ENCODE results near the gene SLBP.

SLBP gene

DNA sequence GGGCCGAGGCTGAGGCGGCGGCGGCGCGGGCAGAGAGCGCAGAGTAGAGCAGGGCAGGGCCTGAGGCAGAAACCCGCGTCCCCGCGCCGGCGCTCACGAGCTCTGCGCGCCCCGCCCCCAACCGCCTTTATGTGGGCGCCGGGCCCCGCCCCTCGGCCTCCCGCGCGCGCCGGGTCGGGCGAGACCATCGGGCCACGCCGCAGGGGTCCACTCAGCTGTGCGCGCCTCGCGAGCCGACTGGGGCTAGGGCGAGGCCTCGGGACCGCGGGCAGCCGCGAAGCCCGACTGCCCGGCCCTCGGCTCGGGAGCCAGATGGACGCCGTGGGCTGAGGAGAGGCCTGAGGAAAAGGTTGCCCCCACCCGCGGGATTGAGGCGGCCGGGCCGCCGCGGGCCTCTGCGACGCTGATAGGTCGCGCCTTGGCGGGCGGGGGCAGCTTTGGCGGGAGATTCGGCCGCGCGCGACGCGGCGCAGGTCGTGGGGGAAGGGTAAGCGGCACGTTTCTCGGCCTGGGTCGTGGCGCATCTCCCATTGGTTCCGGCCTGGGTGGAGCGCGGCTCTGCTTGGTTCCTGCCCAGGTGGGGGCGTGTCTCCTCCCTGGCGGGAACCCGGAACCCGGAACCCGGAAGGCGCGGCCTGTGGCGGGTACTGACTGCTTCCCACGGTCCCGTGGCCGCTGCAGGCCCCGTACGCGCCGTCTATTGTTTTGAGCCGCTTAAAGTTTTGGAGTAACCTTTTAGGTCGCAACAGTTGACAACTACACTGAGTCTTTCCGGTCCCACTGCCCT, at the start of gene SLBP:
Gene SLBP (minus strand): TSS at position 104 of the 787 bp plus-strand sequence. CDS start 131 bp downstream, outside the sequence.
- peak; percentile 85 for DNase-seq (ENCODE audit: low read depth)

GRCh38 chr4:1761130-1761689, 49.1 kb upstream of the SLBP start:
- no peak for DNase-seq (ENCODE audit: low read depth)

- DNase-seq (ENCODE audit: low read depth) = no peak
Observed at GRCh38 chr4:1760521-1761071, 48.5 kb upstream of the SLBP start.

DNA sequence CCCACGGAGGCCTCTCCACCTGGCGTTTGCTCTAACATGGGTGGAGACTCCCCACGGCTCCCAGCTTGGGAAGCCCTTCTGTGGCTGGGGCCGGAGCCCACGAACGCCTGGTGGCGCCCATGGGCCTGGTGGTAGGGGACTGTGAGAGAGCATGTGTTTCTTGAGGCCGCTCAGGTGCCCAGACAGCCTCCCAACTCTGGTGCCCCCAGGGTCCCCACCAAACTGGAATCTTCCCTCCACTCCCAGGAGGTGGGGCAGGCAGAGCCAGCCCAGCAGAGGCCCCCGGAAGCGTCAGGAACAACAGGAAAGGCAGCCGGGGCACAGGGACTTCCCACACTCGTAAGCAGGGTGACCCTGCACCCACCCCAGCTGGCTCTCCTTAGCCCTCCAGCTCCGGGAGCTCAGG, 47.7 kb upstream of the SLBP start:
- no peak for DNase-seq (ENCODE audit: low read depth)

- DNase-seq (ENCODE audit: low read depth) = no peak
Observed at GRCh38 chr4:1759170-1759817, 47.2 kb upstream of the SLBP start.

DNA sequence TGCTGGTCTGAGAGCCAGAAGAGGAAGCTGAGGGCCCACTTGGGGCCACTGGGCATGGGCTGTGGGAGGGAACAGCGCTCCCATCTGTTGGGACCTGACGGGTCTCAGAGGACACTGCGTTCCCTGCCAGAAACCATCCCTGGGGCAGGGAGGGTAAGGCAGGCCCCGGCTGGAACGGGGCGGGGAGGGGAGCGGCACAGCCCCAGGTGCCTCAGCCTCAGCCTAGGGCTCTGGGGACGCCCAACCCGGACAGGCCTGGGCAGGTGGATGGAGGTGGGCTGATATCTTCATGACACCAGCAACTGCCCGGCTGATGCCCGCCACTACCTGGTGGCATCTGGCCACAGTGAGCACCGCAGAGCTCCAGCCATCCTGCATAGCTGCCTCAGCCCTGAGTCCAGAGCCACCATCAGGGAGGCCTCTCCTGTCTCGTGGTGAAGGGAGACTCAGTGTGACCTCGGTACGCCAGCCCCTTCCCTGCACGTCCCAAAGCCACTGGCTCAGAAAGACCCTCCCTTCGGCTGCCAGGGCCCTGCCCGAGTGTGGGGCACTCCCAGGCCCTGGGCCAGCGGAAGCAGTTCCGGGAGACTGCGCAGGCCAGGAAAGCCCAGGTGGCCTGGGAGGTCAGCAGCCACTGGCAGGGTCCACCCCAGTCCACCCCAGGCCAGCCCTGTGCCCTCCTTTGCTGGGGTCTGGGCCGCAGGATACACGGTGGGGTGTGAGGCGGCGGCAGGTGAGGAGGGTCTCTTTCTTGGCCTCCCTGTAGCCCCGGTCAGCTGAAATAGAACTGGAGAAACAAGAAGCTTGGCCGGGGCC, 46.4 kb upstream of the SLBP start:
- DNase-seq (ENCODE audit: low read depth) = no peak

GRCh38 chr4:1757836-1758235, 45.7 kb upstream of the SLBP start:
- no peak for DNase-seq (ENCODE audit: low read depth)

GRCh38 chr4:1756893-1757779, 45.0 kb upstream of the SLBP start:
- no peak for DNase-seq (ENCODE audit: low read depth)

GRCh38 chr4:1756079-1756478, 44.0 kb upstream of the SLBP start:
- DNase-seq (ENCODE audit: low read depth) = no peak

DNA sequence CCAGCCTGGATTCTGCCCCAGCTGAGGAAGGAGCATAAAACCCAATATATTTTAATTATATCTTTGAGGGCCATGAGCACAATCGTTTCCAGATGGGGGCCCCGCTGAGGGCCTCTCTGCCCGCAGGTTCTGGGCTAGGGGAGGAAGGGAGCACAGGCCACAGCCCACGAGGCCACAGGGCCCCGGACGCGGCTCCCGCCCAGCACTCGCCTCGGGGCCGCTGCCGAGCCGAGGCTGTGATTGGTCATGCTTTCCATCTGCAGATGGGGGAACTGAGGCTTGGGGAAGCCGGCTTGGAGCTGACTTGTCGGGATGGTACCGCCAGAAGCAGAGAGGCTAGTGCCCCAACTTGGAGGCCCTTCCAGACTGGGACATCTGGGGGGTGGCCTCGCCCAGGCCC, 43.2 kb upstream of the SLBP start:
- no peak for DNase-seq (ENCODE audit: low read depth)

DNA sequence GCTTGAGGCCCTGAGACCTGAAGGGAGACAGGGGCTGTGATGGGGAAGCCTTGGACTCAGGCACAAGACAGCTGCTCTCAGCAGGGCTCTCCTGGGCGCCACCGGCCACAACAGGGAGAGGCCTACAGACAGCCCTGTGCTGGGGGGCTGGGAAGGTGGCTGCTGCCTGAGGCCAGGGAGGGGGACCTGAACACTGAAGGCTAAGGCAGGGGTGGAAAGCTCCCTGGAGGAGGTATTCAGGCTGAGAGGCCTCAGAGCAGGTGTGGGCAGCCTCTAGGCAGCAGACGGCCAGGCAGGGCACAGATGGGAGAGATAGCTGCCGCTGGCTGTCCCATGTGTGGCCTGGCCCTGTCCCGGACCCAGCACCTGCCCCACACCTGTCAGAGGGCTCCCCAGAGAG, 42.2 kb upstream of the SLBP start:
- DNase-seq (ENCODE audit: low read depth) = no peak

- no peak for DNase-seq (ENCODE audit: low read depth)
Observed at GRCh38 chr4:1753697-1754311, 41.7 kb upstream of the SLBP start.

- DNase-seq (ENCODE audit: low read depth) = no peak
Observed at GRCh38 chr4:1753294-1753696, 41.2 kb upstream of the SLBP start.

- DNase-seq (ENCODE audit: low read depth) = no peak
Observed at GRCh38 chr4:1752284-1753041, 40.3 kb upstream of the SLBP start.

DNA sequence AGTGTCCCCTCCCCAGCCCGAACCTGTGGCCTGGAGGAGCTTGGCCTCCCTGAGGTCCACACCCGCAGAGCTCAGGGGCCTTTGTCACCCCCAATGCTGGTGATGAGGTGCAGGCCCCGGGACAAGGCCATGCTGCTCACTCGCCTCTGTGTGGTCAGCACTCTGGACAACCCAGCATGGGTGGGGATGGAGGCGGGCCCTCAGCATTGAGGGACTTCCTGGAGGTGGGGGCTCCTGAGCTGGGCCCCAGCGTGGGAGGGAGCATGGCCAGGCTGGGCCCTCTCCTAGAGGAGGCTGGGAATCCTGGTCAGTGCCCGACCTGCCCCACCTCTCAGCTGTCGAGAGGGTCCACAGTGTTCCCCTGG, 39.8 kb upstream of the SLBP start:
- DNase-seq (ENCODE audit: low read depth) = no peak

DNA sequence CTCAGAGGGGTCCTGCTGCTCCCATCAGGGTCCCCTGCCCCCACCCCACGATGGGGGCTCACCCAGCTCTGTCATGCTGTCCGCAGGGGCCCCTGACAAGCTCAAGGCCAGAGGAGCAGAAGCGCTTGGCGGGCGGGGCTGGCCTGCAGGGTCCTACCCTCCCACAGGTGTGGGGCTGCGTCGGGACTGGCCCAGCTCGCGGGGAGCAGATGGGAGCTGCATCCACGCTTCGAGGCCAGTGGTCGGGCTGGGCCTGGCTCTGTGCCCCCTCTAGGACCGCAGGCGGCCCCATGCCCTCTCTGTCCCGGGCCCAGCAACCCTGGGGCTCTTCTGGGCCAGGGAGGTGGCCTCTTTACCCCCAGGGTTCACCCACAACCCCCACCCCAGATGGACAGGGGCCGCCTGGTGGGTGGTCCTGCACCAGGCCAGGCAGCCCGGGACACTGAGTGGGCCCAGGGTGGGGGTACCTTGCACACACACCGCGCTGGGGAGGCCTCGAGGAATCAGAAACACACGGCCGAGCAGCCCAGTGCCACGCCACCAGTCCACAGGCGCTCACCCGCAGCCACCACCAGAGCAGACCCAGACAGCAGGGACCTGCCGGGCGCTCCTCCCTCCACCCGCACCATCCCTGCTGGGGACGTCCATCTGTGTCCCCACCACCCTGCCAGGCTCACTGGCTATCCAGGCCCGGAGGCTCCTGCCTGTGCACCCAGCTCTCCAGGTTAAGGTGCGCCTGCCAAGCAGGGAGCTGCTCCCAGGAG, 39.2 kb upstream of the SLBP start:
- DNase-seq (ENCODE audit: low read depth) = no peak

DNA sequence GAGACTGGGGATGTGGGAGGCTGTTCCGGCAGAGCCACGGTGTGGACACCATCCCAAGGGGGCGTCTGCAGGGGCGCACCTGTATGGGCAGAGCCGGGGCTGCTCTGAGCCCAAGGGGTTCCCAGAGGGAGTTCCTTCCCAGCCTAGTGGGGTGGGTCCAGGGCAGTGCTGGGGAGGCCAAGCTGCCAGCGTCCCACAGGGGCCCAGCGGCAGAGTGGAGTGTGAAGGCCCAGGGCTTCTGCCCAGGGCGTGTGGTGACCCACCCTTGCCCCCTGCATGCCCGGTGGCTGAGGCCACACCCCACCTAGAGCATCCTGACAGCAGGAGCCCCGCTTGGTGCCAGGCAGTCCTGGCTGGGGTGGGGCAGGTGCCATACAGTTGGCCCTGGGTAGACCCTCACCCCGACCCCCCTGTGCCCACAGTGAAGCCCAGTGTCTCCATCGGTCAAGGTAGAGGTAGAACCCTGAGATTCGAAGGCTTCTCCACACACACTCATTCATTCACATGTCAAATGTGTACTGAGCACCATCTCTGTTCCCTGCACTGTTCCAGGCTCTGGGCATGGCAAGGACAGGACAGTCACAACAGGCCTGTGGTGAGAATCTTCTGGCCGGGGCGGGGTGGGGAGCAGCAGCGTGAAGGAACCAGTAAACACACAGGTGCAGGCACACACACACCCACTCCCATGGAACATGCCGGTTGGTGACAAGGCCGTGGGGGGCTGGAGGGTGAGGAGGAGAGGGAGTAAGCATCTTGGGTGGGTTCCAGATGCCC, 38.4 kb upstream of the SLBP start:
- no peak for DNase-seq (ENCODE audit: low read depth)

DNA sequence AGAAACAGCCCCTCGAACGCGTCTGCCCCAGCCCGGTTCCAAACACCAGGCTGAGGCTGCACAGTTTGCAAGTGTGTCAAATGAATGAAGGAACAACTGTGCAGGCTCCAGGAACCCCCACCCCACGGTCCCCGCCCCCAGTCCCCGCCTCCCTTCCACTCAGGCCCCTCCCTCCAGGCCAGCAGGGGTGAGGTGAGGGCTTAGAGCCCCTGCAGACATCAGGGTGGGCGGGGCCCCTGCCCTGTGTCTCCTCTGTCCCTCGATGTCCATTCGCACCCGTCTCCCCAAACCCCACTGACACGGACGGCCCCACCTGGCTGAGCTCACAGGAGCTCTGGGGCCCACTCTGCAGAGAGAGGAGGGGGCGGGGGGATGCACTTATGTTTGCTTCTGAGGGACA, 37.7 kb upstream of the SLBP start:
- DNase-seq (ENCODE audit: low read depth) = no peak

DNA sequence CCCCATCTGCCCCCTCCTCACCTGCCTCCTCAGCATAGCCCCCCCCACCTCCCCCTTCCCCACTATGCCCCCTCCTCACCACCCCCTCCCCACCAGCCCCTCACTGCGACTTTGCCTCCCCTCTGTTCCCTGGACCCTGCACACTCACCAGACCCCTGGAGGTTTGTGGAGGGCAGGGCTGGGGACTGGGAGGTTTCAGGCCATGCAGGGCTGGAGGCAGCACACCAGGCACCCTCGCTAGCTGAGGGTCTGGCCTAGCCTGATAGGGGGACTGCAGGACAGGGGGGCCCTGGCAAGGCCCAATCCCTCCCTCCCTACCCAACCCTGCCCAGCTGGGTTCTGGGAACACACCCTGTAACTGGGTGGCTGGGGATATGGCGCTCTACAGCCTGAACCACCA, 37.3 kb upstream of the SLBP start:
- DNase-seq (ENCODE audit: low read depth) = no peak
